Measurements from ENCODE around the gene CRIM1. TPM values are rescaled to one million over a fixed set of nuclear protein-coding genes. Genes with fewer than 3 reads are reported as not detected.

The CRIM1 gene
- total RNA-seq, 1 donor from 2014 or later: 246 TPM

DNA sequence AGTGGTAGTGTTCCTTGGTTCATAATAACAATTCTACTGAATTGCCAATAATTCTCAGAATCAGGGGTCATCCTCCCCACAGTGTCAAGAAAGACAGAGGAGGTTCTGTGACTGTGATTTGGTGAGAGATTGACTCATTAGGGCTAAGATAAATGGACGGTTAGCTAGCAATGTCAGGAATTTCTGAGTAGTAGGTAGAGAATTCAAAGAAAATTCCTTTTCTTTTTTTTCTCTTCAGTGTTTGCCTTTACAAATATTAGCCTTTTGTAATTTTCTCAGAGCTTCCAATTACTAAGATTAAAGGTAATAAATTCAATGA, 16.8 kb upstream of the CRIM1 start:
- Mint-ChIP-seq H3K4me1 (ENCODE audit: unreplicated experiment) (peaks cover 7% of the 10 kb centered on the region), H3K27me3 (ENCODE audit: unreplicated experiment) (no peaks in the 10 kb centered on the region), H3K36me3 (ENCODE audit: low read depth, unreplicated experiment) (no peaks in the 10 kb centered on the region), H3K9me3 (ENCODE audit: unreplicated experiment) (no peaks in the 10 kb centered on the region), H3K4me3 (ENCODE audit: unreplicated experiment) (no peak overlapping the region), H3K27ac (ENCODE audit: unreplicated experiment) (peak overlapping the region; percentile 7)
- no peak for DNase-seq (ENCODE audit: low spot score)
- no peak for TF ChIP-seq CTCF (IDR thresholded peaks at IDR 0.05; ENCODE audit: unreplicated experiment)

GRCh38 chr2:36339607-36340218, 15.9 kb upstream of the CRIM1 start:
- TF ChIP-seq CTCF (IDR thresholded peaks at IDR 0.05; ENCODE audit: unreplicated experiment): no peak
- Mint-ChIP-seq H3K4me3 (ENCODE audit: unreplicated experiment) (no peak overlapping the region), H3K27ac (ENCODE audit: unreplicated experiment) (no peak overlapping the region), H3K4me1 (ENCODE audit: unreplicated experiment) (peaks cover 7% of the 10 kb centered on the region), H3K36me3 (ENCODE audit: low read depth, unreplicated experiment) (no peaks in the 10 kb centered on the region), H3K27me3 (ENCODE audit: unreplicated experiment) (no peaks in the 10 kb centered on the region), H3K9me3 (ENCODE audit: unreplicated experiment) (no peaks in the 10 kb centered on the region)
- no peak for DNase-seq (ENCODE audit: low spot score)

DNA sequence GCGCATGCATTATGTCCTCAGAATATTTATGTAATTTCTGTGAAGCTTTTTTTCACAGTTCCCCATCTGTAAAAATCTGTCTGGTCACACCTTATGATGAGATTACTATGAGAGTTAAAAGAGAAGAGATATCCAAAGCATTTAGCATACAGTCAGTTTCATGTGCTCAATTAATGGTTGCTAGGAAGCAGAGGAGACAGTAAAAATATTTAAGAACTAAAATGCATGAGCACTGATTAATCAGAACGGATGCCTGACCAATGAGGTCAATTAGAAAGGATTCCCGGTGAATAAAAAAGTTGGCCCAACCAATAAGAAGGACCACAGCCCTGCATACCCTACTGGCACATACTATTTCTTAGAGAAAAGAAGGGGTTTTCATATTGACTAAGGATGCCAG, 12.0 kb upstream of the CRIM1 start:
- Mint-ChIP-seq H3K27me3 (ENCODE audit: unreplicated experiment) (peaks cover 2% of the 10 kb centered on the region), H3K36me3 (ENCODE audit: low read depth, unreplicated experiment) (no peaks in the 10 kb centered on the region), H3K9me3 (ENCODE audit: unreplicated experiment) (no peaks in the 10 kb centered on the region), H3K4me3 (ENCODE audit: unreplicated experiment) (no peak overlapping the region), H3K4me1 (ENCODE audit: unreplicated experiment) (no peaks in the 10 kb centered on the region), H3K27ac (ENCODE audit: unreplicated experiment) (no peak overlapping the region)
- DNase-seq (ENCODE audit: low spot score): no peak
- TF ChIP-seq CTCF (IDR thresholded peaks at IDR 0.05; ENCODE audit: unreplicated experiment): no peak

DNA sequence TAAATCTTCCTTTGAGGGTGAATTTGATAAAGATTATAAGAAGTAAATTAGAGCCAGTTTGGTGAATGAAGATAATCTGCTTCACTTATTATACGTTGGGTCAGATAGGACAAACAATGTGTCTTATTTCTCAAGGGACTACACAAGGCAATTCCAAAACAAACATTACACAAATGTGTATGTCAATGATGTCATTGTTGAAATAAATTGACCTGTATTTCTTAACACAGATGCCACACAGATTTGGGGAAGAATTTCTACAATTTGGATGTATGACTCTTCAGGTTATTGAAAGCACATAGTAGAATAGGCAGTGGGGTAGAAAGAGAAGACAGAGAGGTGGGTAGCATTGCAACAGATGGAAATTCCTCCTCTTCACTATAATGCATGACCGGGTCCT, 6.9 kb upstream of the CRIM1 start:
- Mint-ChIP-seq H3K27me3 (ENCODE audit: unreplicated experiment) (peaks cover 2% of the 10 kb centered on the region), H3K9me3 (ENCODE audit: unreplicated experiment) (no peaks in the 10 kb centered on the region), H3K36me3 (ENCODE audit: low read depth, unreplicated experiment) (no peaks in the 10 kb centered on the region), H3K4me1 (ENCODE audit: unreplicated experiment) (peaks cover 18% of the 10 kb centered on the region), H3K4me3 (ENCODE audit: unreplicated experiment) (no peak overlapping the region), H3K27ac (ENCODE audit: unreplicated experiment) (no peak overlapping the region)
- TF ChIP-seq CTCF (IDR thresholded peaks at IDR 0.05; ENCODE audit: unreplicated experiment): no peak
- DNase-seq (ENCODE audit: low spot score): no peak

DNA sequence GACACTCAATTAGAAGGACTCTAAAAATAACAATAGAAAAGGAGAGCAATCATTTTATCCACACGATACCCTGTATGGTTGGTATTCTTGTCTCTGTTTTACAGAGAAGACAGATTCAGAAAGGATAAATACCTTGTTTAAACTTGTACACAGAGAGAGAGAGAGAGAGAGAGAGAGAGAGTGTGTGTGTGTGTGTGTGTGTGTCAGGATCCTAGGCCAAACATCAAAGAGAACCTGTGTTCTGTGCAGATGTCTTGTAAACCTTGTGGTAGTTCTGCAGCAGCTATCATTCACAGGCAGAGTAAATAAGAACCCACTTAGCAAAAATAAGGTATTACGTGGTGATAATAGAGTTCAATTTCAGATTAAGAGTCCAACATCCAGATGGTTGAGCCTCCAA, 4.3 kb upstream of the CRIM1 start:
- H3K9me3 Mint-ChIP-seq (ENCODE audit: unreplicated experiment): no peaks in the 10 kb centered on the region
- no peak overlapping the region for H3K4me3 Mint-ChIP-seq (ENCODE audit: unreplicated experiment)
- peaks cover 31% of the 10 kb centered on the region for H3K4me1 Mint-ChIP-seq (ENCODE audit: unreplicated experiment)
- TF ChIP-seq CTCF (IDR thresholded peaks at IDR 0.05; ENCODE audit: unreplicated experiment): no peak
- no peak overlapping the region for H3K27ac Mint-ChIP-seq (ENCODE audit: unreplicated experiment)
- no peak for DNase-seq (ENCODE audit: low spot score)
- H3K36me3 Mint-ChIP-seq (ENCODE audit: low read depth, unreplicated experiment): peaks cover 8% of the 10 kb centered on the region
- H3K27me3 Mint-ChIP-seq (ENCODE audit: unreplicated experiment): peaks cover 12% of the 10 kb centered on the region
